NCI-H1417 treated with DMSO at 0.1 percent for 48 hours (cell line): Measurements from ENCODE around the gene CRABP1.
A peak's percentile ranks its signal among the peaks of the same experiment; 100 is the strongest.

ENCODE experiments used
- DNase-seq: peaks from one replicate; lab custom pipeline; 2025; lab: John Stamatoyannopoulos, UW

Gene CRABP1

GRCh38 chr15:78340231-78341056 lies at the start of gene CRABP1:
Gene CRABP1 (plus strand): TSS chr15:78340353. CDS start chr15:78340429, 76 bp downstream.
- no peak for DNase-seq

GRCh38 chr15:78291052-78291451 lies 49.1 kb upstream of the CRABP1 start:
- no peak for DNase-seq

- DNase-seq = no peak
These were observed 48.5 kb upstream of the CRABP1 start for GRCh38 chr15:78291698-78292097.

- DNase-seq = no peak
These were observed 47.9 kb upstream of the CRABP1 start for GRCh38 chr15:78292219-78292618.

- DNase-seq = peak; percentile 93
These were observed 40.8 kb upstream of the CRABP1 start, which contains the start of gene SKIC8 for GRCh38 chr15:78299101-78299930. Gene SKIC8 (minus strand): TSS chr15:78299609. CDS start chr15:78295686, 3,923 bp downstream.

- no peak for DNase-seq
These were observed 38.8 kb upstream of the CRABP1 start for GRCh38 chr15:78301326-78301725.

- DNase-seq = no peak
These were observed 38.3 kb upstream of the CRABP1 start for GRCh38 chr15:78301828-78302227.

- no peak for DNase-seq
These were observed 37.4 kb upstream of the CRABP1 start for GRCh38 chr15:78302579-78303312.

GRCh38 chr15:78304216-78305066 lies 35.7 kb upstream of the CRABP1 start:
- no peak for DNase-seq

GRCh38 chr15:78306176-78306774 lies 33.9 kb upstream of the CRABP1 start:
- DNase-seq = no peak

- no peak for DNase-seq
These were observed 32.2 kb upstream of the CRABP1 start for GRCh38 chr15:78307976-78308375.

GRCh38 chr15:78308422-78309032 lies 31.6 kb upstream of the CRABP1 start:
- DNase-seq = peak; percentile 43

- DNase-seq = no peak
These were observed 28.9 kb upstream of the CRABP1 start for GRCh38 chr15:78311292-78311691.

GRCh38 chr15:78312536-78312935 lies 27.6 kb upstream of the CRABP1 start:
- DNase-seq = no peak

- DNase-seq = no peak
These were observed 27.2 kb upstream of the CRABP1 start for GRCh38 chr15:78312957-78313356.

GRCh38 chr15:78313383-78313782 lies 26.8 kb upstream of the CRABP1 start:
- DNase-seq = no peak

GRCh38 chr15:78314181-78314581 lies 26.0 kb upstream of the CRABP1 start:
- DNase-seq = no peak

GRCh38 chr15:78315686-78316282 lies 24.4 kb upstream of the CRABP1 start:
- DNase-seq = no peak

GRCh38 chr15:78316283-78317083 lies 23.7 kb upstream of the CRABP1 start:
- DNase-seq = no peak
